Measurements from ENCODE around the gene DMXL2.

The DMXL2 gene

DNA sequence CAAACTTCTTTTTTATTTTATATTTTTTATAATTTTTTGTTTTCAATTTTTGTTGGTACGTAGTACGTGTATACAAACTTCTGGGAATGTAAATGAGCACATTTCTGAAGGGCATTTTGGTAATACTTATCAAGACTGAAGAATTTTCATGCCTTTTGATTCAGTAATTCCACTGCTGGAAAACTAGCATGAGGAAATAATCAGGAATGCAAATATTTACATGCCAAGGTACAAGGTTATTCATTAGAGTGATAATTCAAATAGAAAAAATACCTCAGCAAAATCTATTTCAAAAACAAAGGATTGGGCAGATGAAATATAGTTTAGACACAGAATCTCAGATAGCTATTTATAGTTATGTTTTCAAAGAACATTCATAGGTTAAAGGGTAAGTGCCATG is 128.7 kb downstream of the DMXL2 start:
- H3K4me3 ChIP-seq: no peak overlapping the region
- intact Hi-C loops (cut with DNase I; ENCODE audit: low total_unique reads): no loop called here
- no peaks in the 10 kb centered on the region for H3K9me3 ChIP-seq
- peaks cover 0 to 4% (median 2%) of the 10 kb centered on the region in 3 donors for H3K36me3 ChIP-seq
- no peaks in the 10 kb centered on the region for H3K27me3 ChIP-seq
- TF ChIP-seq, protein P1, sequence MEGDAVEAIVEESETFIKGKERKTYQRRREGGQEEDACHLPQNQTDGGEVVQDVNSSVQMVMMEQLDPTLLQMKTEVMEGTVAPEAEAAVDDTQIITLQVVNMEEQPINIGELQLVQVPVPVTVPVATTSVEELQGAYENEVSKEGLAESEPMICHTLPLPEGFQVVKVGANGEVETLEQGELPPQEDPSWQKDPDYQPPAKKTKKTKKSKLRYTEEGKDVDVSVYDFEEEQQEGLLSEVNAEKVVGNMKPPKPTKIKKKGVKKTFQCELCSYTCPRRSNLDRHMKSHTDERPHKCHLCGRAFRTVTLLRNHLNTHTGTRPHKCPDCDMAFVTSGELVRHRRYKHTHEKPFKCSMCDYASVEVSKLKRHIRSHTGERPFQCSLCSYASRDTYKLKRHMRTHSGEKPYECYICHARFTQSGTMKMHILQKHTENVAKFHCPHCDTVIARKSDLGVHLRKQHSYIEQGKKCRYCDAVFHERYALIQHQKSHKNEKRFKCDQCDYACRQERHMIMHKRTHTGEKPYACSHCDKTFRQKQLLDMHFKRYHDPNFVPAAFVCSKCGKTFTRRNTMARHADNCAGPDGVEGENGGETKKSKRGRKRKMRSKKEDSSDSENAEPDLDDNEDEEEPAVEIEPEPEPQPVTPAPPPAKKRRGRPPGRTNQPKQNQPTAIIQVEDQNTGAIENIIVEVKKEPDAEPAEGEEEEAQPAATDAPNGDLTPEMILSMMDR (IDR thresholded peaks at IDR 0.05): no peak
- H3K4me1 ChIP-seq: no peaks in the 10 kb centered on the region
- no peak for DNase-seq
- H3K27ac ChIP-seq: no peak overlapping the region

DNA sequence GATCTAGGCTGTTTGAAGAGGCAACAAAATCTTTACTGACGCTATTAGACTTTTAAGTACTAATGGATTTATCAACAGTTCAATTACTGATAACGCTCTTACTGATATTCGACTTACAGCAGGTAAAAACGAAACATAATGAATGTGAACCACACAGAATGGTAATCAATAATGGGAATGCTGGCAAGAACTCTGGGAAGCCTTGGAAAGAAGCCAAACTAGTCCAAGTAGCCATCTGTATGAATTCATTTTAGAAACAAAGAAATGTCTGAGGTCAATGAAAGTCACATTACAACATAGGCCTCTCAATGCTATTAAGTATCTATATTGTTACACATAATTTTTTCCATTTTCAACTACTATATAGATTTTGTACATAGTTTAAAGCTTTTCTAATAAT is 130.0 kb downstream of the DMXL2 start:
- intact Hi-C loops (cut with DNase I; ENCODE audit: low total_unique reads): no loop called here
- H3K27ac ChIP-seq: no peak overlapping the region
- peaks cover 13 to 17% (median 13%) of the 10 kb centered on the region in 3 donors for H3K36me3 ChIP-seq
- no peak for DNase-seq
- TF ChIP-seq, protein P1 (IDR thresholded peaks at IDR 0.05): no peak
- no peaks in the 10 kb centered on the region for H3K27me3 ChIP-seq
- H3K4me3 ChIP-seq: no peak overlapping the region
- H3K9me3 ChIP-seq: no peaks in the 10 kb centered on the region
- no peaks in the 10 kb centered on the region for H3K4me1 ChIP-seq

DNA sequence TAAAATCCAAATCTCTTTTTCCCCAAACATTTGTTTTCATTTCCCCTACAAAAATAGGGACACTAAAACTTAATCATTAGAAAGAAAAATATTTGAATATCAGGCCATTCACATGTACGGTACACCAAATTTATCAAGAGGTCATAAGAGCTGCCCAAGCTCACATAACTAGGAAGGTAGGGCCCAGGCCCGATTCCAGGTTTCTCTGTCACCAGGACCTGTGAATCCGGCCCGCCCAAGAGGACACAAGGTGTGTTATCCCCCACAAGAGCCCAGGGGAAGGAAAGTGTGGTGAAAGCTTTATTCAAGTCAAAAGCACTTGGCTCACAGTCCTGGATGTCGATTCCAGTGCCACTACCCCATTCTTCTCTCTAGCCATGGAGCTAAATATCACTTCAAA is 130.6 kb downstream of the DMXL2 start:
- TF ChIP-seq, protein P1 (IDR thresholded peaks at IDR 0.05): no peak
- H3K36me3 ChIP-seq: peaks cover 17 to 23% (median 17%) of the 10 kb centered on the region in 3 donors
- no peak overlapping the region for H3K27ac ChIP-seq
- intact Hi-C loops (cut with DNase I; ENCODE audit: low total_unique reads): no loop called here
- no peaks in the 10 kb centered on the region for H3K27me3 ChIP-seq
- no peaks in the 10 kb centered on the region for H3K9me3 ChIP-seq
- H3K4me3 ChIP-seq: no peak overlapping the region
- H3K4me1 ChIP-seq: no peaks in the 10 kb centered on the region
- DNase-seq: no peak

DNA sequence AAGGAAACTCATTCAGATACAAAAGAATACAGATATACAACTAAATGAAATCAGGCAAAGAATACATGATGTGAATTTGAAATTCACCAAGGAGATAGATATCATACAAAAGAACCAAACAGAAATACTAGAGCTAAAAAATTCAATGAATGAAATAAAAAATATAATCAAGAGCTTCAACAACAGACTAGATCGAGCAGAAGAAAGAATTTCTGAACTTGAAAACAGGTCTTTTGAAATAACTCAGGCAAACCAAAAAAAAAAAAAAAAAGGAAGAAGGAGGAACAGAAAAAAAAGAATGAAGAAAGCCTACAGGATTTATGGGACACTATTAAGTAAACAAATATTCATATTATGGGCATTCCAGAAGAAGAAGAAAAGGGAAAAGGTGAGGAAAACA is 137.8 kb downstream of the DMXL2 start:
- TF ChIP-seq, protein P1 (IDR thresholded peaks at IDR 0.05): no peak
- H3K36me3 ChIP-seq: peaks cover 27 to 51% (median 49%) of the 10 kb centered on the region in 3 donors
- H3K4me3 ChIP-seq: no peak overlapping the region
- H3K4me1 ChIP-seq: no peaks in the 10 kb centered on the region
- intact Hi-C loops (cut with DNase I; ENCODE audit: low total_unique reads): no loop called here
- no peak for DNase-seq
- H3K27ac ChIP-seq: no peak overlapping the region
- H3K27me3 ChIP-seq: no peaks in the 10 kb centered on the region
- H3K9me3 ChIP-seq: peaks cover 0 to 20% (median 18%) of the 10 kb centered on the region in 3 donors

DNA sequence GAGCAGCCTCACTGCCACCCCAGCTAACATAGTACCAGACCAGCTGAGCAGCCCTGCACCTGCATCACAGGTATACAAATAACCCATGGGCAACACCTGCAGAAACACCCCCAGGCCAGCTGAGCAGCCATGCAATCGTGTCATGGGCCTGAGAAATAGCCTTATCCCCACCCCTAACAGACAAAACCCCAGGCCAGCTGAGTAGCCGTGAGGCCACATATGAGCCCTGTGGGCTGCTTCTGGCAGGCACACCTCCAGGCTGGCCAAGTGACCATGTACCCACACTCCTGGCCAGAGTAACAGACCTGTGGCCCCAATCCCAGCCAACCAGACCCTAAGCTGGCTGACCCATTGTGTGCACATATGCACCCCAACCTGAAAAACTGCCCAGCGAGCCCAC is 138.6 kb downstream of the DMXL2 start:
- TF ChIP-seq, protein P1 (IDR thresholded peaks at IDR 0.05): no peak
- Histone ChIP-seq H3K27ac (no peak overlapping the region), H3K4me1 (no peaks in the 10 kb centered on the region), H3K9me3 (peaks cover 0 to 20% (median 18%) of the 10 kb centered on the region in 3 donors), H3K27me3 (no peaks in the 10 kb centered on the region), H3K4me3 (no peak overlapping the region), H3K36me3 (peaks cover 27 to 49% (median 47%) of the 10 kb centered on the region in 3 donors)
- DNase-seq: no peak
- intact Hi-C loops (cut with DNase I; ENCODE audit: low total_unique reads): no loop called here

DNA sequence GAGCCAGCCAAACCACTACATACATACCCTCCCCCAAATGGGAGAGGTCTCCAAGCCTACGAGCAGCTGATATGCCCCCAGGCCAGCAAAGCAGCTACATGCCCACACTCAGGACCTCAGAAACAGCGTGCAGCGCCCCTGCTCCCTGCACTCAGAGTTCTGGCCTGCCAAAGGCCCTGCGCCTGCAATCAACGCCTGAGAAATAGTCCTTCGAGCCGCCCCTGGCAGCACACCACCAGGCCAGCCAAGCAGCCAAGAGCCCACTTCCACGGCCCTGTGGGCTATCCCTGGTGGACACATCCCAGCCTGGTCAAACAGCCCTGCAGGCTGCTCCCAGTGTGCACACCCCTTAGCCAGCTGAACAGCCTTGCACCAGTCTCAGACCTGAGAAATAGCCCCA is 139.1 kb downstream of the DMXL2 start:
- Histone ChIP-seq H3K27me3 (no peaks in the 10 kb centered on the region), H3K4me3 (no peak overlapping the region), H3K4me1 (no peaks in the 10 kb centered on the region), H3K27ac (no peak overlapping the region), H3K36me3 (peaks cover 24 to 46% (median 43%) of the 10 kb centered on the region in 3 donors), H3K9me3 (peaks cover 0 to 20% (median 18%) of the 10 kb centered on the region in 3 donors)
- intact Hi-C loops (cut with DNase I; ENCODE audit: low total_unique reads): no loop called here
- TF ChIP-seq, protein P1 (IDR thresholded peaks at IDR 0.05): no peak
- no peak for DNase-seq
